Measurements from ENCODE around the gene CNRIP1. TPM values are rescaled to one million over a fixed set of nuclear protein-coding genes. Genes with fewer than 3 reads are reported as not detected.
"Not testable (repeated sequence)": the region's sequence is repeated elsewhere in the genome, so short reads cannot be mapped to it uniquely, and the experiment has no call there.

Gene CNRIP1
- total RNA-seq, 1 experiment from 2014 or later, result 1.4 TPM

GRCh38 chr2:68351997-68352396 is 32.2 kb upstream of the CNRIP1 start:
- Mint-ChIP-seq H3K9me3 (peaks cover 3% of the 10 kb centered on the region), H3K4me3 (no peak overlapping the region), H3K36me3 (no peaks in the 10 kb centered on the region), H3K4me1 (no peaks in the 10 kb centered on the region), H3K27ac (no peak overlapping the region), H3K27me3 (ENCODE audit: low read depth) (no peaks in the 10 kb centered on the region; the same call in 1 of the 2 replicates)
- TF ChIP-seq, protein P1, sequence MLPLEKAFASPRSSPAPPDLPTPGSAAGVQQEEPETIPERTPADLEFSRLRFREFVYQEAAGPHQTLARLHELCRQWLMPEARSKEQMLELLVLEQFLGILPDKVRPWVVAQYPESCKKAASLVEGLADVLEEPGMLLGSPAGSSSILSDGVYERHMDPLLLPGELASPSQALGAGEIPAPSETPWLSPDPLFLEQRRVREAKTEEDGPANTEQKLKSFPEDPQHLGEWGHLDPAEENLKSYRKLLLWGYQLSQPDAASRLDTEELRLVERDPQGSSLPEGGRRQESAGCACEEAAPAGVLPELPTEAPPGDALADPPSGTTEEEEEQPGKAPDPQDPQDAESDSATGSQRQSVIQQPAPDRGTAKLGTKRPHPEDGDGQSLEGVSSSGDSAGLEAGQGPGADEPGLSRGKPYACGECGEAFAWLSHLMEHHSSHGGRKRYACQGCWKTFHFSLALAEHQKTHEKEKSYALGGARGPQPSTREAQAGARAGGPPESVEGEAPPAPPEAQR (CRISPR knock-in tag; IDR thresholded peaks at IDR 0.05), result no peak
- TF ChIP-seq MYBL2 (CRISPR knock-in tag; IDR thresholded peaks at IDR 0.05), result no peak
- TF ChIP-seq ZNF281 (CRISPR knock-in tag; IDR thresholded peaks at IDR 0.05), result no peak
- no peak for TF ChIP-seq SOX15 (CRISPR knock-in tag; IDR thresholded peaks at IDR 0.05)
- TF ChIP-seq TEAD4 (CRISPR knock-in tag; IDR thresholded peaks at IDR 0.05), result no peak
- no peak for TF ChIP-seq ETV6 (CRISPR knock-in tag; IDR thresholded peaks at IDR 0.05)
- TF ChIP-seq ZNF512 (CRISPR knock-in tag; IDR thresholded peaks at IDR 0.05; ENCODE audit: borderline replicate concordance), result no peak
- TF ChIP-seq, protein P2, sequence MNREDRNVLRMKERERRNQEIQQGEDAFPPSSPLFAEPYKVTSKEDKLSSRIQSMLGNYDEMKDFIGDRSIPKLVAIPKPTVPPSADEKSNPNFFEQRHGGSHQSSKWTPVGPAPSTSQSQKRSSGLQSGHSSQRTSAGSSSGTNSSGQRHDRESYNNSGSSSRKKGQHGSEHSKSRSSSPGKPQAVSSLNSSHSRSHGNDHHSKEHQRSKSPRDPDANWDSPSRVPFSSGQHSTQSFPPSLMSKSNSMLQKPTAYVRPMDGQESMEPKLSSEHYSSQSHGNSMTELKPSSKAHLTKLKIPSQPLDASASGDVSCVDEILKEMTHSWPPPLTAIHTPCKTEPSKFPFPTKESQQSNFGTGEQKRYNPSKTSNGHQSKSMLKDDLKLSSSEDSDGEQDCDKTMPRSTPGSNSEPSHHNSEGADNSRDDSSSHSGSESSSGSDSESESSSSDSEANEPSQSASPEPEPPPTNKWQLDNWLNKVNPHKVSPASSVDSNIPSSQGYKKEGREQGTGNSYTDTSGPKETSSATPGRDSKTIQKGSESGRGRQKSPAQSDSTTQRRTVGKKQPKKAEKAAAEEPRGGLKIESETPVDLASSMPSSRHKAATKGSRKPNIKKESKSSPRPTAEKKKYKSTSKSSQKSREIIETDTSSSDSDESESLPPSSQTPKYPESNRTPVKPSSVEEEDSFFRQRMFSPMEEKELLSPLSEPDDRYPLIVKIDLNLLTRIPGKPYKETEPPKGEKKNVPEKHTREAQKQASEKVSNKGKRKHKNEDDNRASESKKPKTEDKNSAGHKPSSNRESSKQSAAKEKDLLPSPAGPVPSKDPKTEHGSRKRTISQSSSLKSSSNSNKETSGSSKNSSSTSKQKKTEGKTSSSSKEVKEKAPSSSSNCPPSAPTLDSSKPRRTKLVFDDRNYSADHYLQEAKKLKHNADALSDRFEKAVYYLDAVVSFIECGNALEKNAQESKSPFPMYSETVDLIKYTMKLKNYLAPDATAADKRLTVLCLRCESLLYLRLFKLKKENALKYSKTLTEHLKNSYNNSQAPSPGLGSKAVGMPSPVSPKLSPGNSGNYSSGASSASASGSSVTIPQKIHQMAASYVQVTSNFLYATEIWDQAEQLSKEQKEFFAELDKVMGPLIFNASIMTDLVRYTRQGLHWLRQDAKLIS (CRISPR knock-in tag; IDR thresholded peaks at IDR 0.05; ENCODE audit: borderline replicate concordance), result no peak
- TF ChIP-seq, protein P3, sequence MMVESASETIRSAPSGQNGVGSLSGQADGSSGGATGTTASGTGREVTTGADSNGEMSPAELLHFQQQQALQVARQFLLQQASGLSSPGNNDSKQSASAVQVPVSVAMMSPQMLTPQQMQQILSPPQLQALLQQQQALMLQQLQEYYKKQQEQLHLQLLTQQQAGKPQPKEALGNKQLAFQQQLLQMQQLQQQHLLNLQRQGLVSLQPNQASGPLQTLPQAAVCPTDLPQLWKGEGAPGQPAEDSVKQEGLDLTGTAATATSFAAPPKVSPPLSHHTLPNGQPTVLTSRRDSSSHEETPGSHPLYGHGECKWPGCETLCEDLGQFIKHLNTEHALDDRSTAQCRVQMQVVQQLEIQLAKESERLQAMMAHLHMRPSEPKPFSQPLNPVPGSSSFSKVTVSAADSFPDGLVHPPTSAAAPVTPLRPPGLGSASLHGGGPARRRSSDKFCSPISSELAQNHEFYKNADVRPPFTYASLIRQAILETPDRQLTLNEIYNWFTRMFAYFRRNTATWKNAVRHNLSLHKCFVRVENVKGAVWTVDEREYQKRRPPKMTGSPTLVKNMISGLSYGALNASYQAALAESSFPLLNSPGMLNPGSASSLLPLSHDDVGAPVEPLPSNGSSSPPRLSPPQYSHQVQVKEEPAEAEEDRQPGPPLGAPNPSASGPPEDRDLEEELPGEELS (CRISPR knock-in tag; IDR thresholded peaks at IDR 0.05), result no peak
- TF ChIP-seq, protein P4, sequence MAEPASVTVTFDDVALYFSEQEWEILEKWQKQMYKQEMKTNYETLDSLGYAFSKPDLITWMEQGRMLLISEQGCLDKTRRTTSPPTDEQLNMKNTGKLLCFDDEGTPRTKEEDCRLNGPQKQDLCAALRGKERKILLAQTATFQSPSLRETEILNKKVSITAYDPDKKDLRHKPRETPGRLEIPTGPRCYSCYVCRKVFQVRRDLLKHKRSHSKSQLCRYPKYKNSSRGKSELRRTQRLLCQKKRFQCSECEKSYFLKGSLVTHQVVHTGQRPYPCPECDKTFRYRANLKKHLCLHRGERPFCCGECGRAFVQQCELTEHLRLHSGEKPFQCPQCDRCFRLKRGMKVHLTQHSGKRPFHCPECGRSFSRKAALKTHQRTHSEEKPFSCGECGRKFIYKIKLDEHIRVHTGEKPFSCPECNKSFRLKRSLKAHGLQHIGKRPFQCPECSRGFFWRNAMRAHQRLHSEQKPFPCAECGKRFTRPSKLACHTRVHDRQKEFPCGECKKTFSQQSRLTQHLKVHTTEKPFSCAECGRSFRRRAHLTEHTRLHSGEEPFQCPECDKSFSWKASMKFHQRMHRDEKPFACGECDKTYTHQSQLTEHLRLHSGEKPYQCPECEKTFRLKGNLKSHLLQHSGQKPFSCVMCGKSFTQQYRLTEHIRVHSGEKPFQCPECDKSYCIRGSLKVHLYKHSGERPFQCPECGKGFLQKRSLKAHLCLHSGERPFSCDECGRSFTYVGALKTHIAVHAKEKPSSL (CRISPR knock-in tag; conservative IDR thresholded peaks at IDR 0.05), result no peak
- no peak for TF ChIP-seq USF2 (CRISPR knock-in tag; IDR thresholded peaks at IDR 0.05)
- TF ChIP-seq, protein P5, sequence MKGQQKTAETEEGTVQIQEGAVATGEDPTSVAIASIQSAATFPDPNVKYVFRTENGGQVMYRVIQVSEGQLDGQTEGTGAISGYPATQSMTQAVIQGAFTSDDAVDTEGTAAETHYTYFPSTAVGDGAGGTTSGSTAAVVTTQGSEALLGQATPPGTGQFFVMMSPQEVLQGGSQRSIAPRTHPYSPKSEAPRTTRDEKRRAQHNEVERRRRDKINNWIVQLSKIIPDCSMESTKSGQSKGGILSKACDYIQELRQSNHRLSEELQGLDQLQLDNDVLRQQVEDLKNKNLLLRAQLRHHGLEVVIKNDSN (CRISPR knock-in tag; IDR thresholded peaks at IDR 0.05), result no peak
- TF ChIP-seq HMGXB4 (CRISPR knock-in tag; IDR thresholded peaks at IDR 0.05), result no peak
- ChIA-PET CTCF (no interaction called here), POLR2A (no interaction called here)
- no peak for ATAC-seq
- DNase-seq (ENCODE audit: low spot score), result no peak

GRCh38 chr2:68349091-68349490 is 29.3 kb upstream of the CNRIP1 start:
- H3K27me3 Mint-ChIP-seq (ENCODE audit: low read depth); H3K4me3 Mint-ChIP-seq; H3K4me1 Mint-ChIP-seq; CTCF ChIA-PET; H3K36me3 Mint-ChIP-seq; ATAC-seq; H3K27ac Mint-ChIP-seq; POLR2A ChIA-PET; DNase-seq (ENCODE audit: low spot score); H3K9me3 Mint-ChIP-seq: not testable (repeated sequence)
